Fibroblast of lung (primary cell): Measurements from ENCODE around the gene LRMDA. TPM values are rescaled to one million over a fixed set of nuclear protein-coding genes. Genes with fewer than 3 reads are reported as not detected.
"Not testable (repeated sequence)": the region's sequence is repeated elsewhere in the genome, so short reads cannot be mapped to it uniquely, and the experiment has no call there.

Experiments
- DNase-seq, 2 donors: peaks; one replicate each; pipeline versions ENCODE4 v3.0.0 to v3.0.0-alpha.2; 2010; ENCODE audit warnings: low read depth in 2 of 2
- H2AFZ ChIP-seq: 2 replicates; pipeline ENCODE4 v1.5.1; 2012; ENCODE audit warnings: low read length, control low read depth, inconsistent platforms
- H3K27ac ChIP-seq: 2 replicates; pipeline ENCODE4 v1.5.1; 2011; ENCODE audit warnings: low read length, control low read depth; ENCODE audit not compliant: insufficient read depth
- H3K27me3 ChIP-seq: 2 replicates; pipeline ENCODE4 v1.5.1; 2011; ENCODE audit warnings: mild to moderate bottlenecking, low read length; ENCODE audit not compliant: control insufficient read depth, insufficient read depth
- H3K36me3 ChIP-seq: 2 replicates; pipeline ENCODE4 v1.5.1; 2011; ENCODE audit warnings: low read length; ENCODE audit not compliant: control insufficient read depth, insufficient read depth
- H3K4me1 ChIP-seq: 2 replicates; pipeline ENCODE4 v1.5.1; 2011; ENCODE audit warnings: low read length; ENCODE audit not compliant: control insufficient read depth, insufficient read depth; ENCODE audit errors: extremely low read depth
- H3K4me2 ChIP-seq: 2 replicates; pipeline ENCODE4 v1.5.1; 2011; ENCODE audit warnings: low read length, control low read depth; ENCODE audit not compliant: insufficient read depth; ENCODE audit errors: extremely low read depth
- H3K4me3 ChIP-seq, 4 experiments: fragments of 200-600 bp in 1 of 4; sonication (generic) in 1 of 4; replicated peaks in 1 of 4; 2 replicates each; pipeline ENCODE4 v1.5.1; 2011 to 2016; ENCODE audit warnings: low read length in 4 of 4, low read depth in 3 of 4, mild to moderate bottlenecking in 3 of 4, control low read depth in 2 of 4, inconsistent platforms in 1 of 4, mixed read lengths in 1 of 4; ENCODE audit not compliant: insufficient read depth in 1 of 4; ENCODE audit errors: control extremely low read depth in 1 of 4
- H3K79me2 ChIP-seq: 2 replicates; pipeline ENCODE4 v1.5.1; 2012; ENCODE audit warnings: mild to moderate bottlenecking, low read length, inconsistent platforms; ENCODE audit not compliant: control insufficient read depth, insufficient read depth
- H3K9ac ChIP-seq: 2 replicates; pipeline ENCODE4 v1.5.1; 2011; ENCODE audit warnings: mild to moderate bottlenecking, low read length, control low read depth; ENCODE audit not compliant: insufficient read depth
- H3K9me3 ChIP-seq: 2 replicates; pipeline ENCODE4 v1.5.1; 2012; ENCODE audit warnings: low read depth, low read length; ENCODE audit not compliant: control insufficient read depth, insufficient read depth
- H4K20me1 ChIP-seq: 2 replicates; pipeline ENCODE4 v1.5.1; 2011; ENCODE audit warnings: low read length; ENCODE audit not compliant: control insufficient read depth, insufficient read depth; ENCODE audit errors: extremely low read depth
- CTCF ChIP-seq, 2 donors: IDR thresholded peaks in 1 of 2; conservative IDR thresholded peaks in 1 of 2; 1 replicate in 1 of 2; 2 replicates in 1 of 2; pipeline ENCODE4 v1.5.1; 2011 to 2012; ENCODE audit warnings: low read length in 2 of 2, control low read depth in 1 of 2, inconsistent platforms in 1 of 2, low read depth in 1 of 2, mild to moderate bottlenecking in 1 of 2
- EZH2 ChIP-seq: IDR thresholded peaks from 2 replicates; pipeline ENCODE4 v1.5.1; 2012; ENCODE audit warnings: low read length, control low read depth, mild to moderate bottlenecking; ENCODE audit errors: missing control alignments
- polyA plus RNA-seq, 2 donors: library from polyadenylated mRNA; depleted of rRNA in 1 of 2; stranded (reverse) in 1 of 2; unstranded in 1 of 2; fragments of >200 nt; gene quantifications; 2 replicates each; pipeline ENCODE4 v1.2.1, GENCODE V29; 2011 to 2012; ENCODE audit warnings: missing spikeins in 1 of 2
- total RNA-seq: library from RNA; depleted of rRNA; stranded (reverse); fragments of >200 nt; gene quantifications from 2 replicates; pipeline ENCODE4 v1.2.1, GENCODE V29; 2014

LRMDA gene
- total and polyA plus RNA-seq, 2 donors (not counting 1 experiment from before 2014, with no cell fraction given): 1.7 to 2.0 TPM

GRCh38 chr10:75600833-75601232 lies 169.4 kb downstream of the LRMDA start:
- no peak for DNase-seq
- no peaks in the 10 kb centered on the region for H4K20me1 ChIP-seq
- no peaks in the 10 kb centered on the region for H3K36me3 ChIP-seq
- H3K4me3 ChIP-seq: no peak overlapping the region
- no peak overlapping the region for H3K4me2 ChIP-seq
- H3K9me3 ChIP-seq: no peaks in the 10 kb centered on the region
- H3K27me3 ChIP-seq: no peaks in the 10 kb centered on the region
- TF ChIP-seq CTCF (conservative IDR thresholded peaks at IDR 0.05 in 1 of 2, IDR thresholded peaks at IDR 0.05 in 1 of 2; ENCODE audit: low read depth in 1 of 2, low read length in 2 of 2): no peak
- no peak for TF ChIP-seq EZH2
- H3K27ac ChIP-seq: no peak overlapping the region
- no peaks in the 10 kb centered on the region for H3K4me1 ChIP-seq
- H3K9ac ChIP-seq: no peak overlapping the region
- H3K79me2 ChIP-seq: no peaks in the 10 kb centered on the region
- H2AFZ ChIP-seq: no peak overlapping the region

GRCh38 chr10:75602341-75602740 lies 170.9 kb downstream of the LRMDA start:
- no peak overlapping the region for H2AFZ ChIP-seq
- H3K4me3 ChIP-seq: no peak overlapping the region
- DNase-seq: no peak
- H3K4me1 ChIP-seq: no peaks in the 10 kb centered on the region
- no peak overlapping the region for H3K4me2 ChIP-seq
- H4K20me1 ChIP-seq: no peaks in the 10 kb centered on the region
- no peaks in the 10 kb centered on the region for H3K36me3 ChIP-seq
- H3K9ac ChIP-seq: no peak overlapping the region
- TF ChIP-seq CTCF (conservative IDR thresholded peaks at IDR 0.05 in 1 of 2, IDR thresholded peaks at IDR 0.05 in 1 of 2; ENCODE audit: low read depth in 1 of 2, low read length in 2 of 2) (no peak), EZH2 (no peak)
- no peaks in the 10 kb centered on the region for H3K27me3 ChIP-seq
- H3K9me3 ChIP-seq: no peaks in the 10 kb centered on the region
- H3K79me2 ChIP-seq: no peaks in the 10 kb centered on the region
- no peak overlapping the region for H3K27ac ChIP-seq

- H4K20me1 ChIP-seq: no peaks in the 10 kb centered on the region
- H3K27ac ChIP-seq: no peak overlapping the region
- no peaks in the 10 kb centered on the region for H3K79me2 ChIP-seq
- H3K4me3 ChIP-seq: no peak overlapping the region
- H3K4me1 ChIP-seq: no peaks in the 10 kb centered on the region
- no peak overlapping the region for H2AFZ ChIP-seq
- H3K9ac ChIP-seq: no peak overlapping the region
- no peaks in the 10 kb centered on the region for H3K27me3 ChIP-seq
- no peak for TF ChIP-seq EZH2
- TF ChIP-seq CTCF (conservative IDR thresholded peaks at IDR 0.05 in 1 of 2, IDR thresholded peaks at IDR 0.05 in 1 of 2; ENCODE audit: low read depth in 1 of 2, low read length in 2 of 2): no peak
- no peak for DNase-seq
- H3K9me3 ChIP-seq: no peaks in the 10 kb centered on the region
- H3K36me3 ChIP-seq: no peaks in the 10 kb centered on the region
- H3K4me2 ChIP-seq: no peak overlapping the region
Measured at GRCh38 chr10:75605096-75605495, 173.7 kb downstream of the LRMDA start.

- H3K4me1 ChIP-seq, H2AFZ ChIP-seq, H3K9ac ChIP-seq, H4K20me1 ChIP-seq, H3K4me3 ChIP-seq, H3K27ac ChIP-seq, DNase-seq, H3K36me3 ChIP-seq, H3K79me2 ChIP-seq, H3K4me2 ChIP-seq, H3K27me3 ChIP-seq, H3K9me3 ChIP-seq: not testable (repeated sequence)
Measured at GRCh38 chr10:75605795-75606194, 174.4 kb downstream of the LRMDA start.
